ENCODE results near the gene SLITRK1. TPM values are rescaled to one million over a fixed set of nuclear protein-coding genes. Genes with fewer than 3 reads are reported as not detected.

Gene SLITRK1
- total and polyA plus RNA-seq, 2 experiments from 2014 or later: not detected

- Histone ChIP-seq H3K27ac (no peak overlapping the region), H3K4me1 (ENCODE audit: low read depth) (no peaks in the 10 kb centered on the region), H3K4me3 (no peak overlapping the region), H3K27me3 (no peaks in the 10 kb centered on the region), H3K9me3 (ENCODE audit: low read depth) (no peaks in the 10 kb centered on the region), H3K36me3 (no peaks in the 10 kb centered on the region)
- no peak for TF ChIP-seq CTCF (IDR thresholded peaks at IDR 0.05; ENCODE audit: low read depth, low read length)
- DNase-seq (ENCODE audit: low read depth in 1 of 2, low spot score in 1 of 2): no peak
Observed at GRCh38 chr13:83906240-83906820, 24.1 kb upstream of the SLITRK1 start.

DNA sequence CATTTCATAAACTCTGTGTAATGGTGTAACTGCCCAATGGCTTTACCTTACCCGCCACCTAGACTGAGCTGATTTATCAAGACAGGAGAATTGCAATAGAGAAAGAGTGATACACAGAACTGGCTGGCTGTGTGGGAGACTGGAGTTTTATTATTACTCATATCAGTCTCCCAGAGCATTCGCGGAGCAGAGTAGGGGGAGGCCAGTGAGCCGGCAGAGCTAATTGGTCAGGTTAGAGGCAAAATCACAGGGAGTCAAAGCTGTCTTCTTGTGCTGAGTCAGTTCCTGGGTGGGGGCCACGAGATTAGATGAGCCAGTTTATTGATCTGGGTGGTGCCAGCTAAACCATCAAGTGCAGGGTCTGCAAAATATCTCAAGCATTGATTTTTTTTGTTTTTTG, 23.4 kb upstream of the SLITRK1 start:
- no peaks in the 10 kb centered on the region for H3K9me3 ChIP-seq (ENCODE audit: low read depth)
- H3K4me3 ChIP-seq: no peak overlapping the region
- DNase-seq (ENCODE audit: low read depth in 1 of 2, low spot score in 1 of 2): no peak
- no peaks in the 10 kb centered on the region for H3K36me3 ChIP-seq
- H3K27ac ChIP-seq: no peak overlapping the region
- no peak for TF ChIP-seq CTCF (IDR thresholded peaks at IDR 0.05; ENCODE audit: low read depth, low read length)
- no peaks in the 10 kb centered on the region for H3K4me1 ChIP-seq (ENCODE audit: low read depth)
- H3K27me3 ChIP-seq: no peaks in the 10 kb centered on the region

DNA sequence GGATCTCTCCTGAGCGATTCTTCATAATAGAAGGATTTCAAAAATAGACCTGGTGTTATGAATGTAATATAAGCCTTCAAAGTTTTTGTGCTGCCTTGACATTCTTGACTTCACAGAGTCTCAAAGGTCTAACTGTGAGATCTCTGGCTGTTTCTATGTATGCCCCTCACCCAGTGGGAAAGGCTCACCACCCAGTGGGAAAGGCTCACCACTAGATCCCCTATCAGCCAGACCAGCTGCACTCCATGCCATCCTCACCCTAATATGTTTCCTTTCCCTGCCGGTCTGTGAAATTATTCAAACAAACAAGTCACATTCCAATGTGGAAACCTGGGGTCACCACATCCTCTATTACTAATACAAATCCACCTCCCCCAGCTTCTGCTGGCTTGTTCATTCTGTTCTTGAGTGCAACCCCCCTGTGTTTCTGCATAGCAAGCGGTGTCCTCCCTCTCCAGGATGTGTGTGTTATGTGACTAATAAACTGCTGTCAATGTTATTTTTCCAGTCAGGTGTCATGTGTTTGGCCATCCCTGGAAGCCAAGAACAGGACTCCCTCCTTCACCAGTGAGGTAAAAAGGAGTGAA, 13.8 kb upstream of the SLITRK1 start:
- TF ChIP-seq CTCF (IDR thresholded peaks at IDR 0.05; ENCODE audit: low read depth, low read length): no peak
- no peak overlapping the region for H3K27ac ChIP-seq
- H3K9me3 ChIP-seq (ENCODE audit: low read depth): no peaks in the 10 kb centered on the region

GRCh38 chr13:83890358-83890757, 8.1 kb upstream of the SLITRK1 start:
- TF ChIP-seq CTCF (IDR thresholded peaks at IDR 0.05; ENCODE audit: low read depth, low read length): no peak
- no peaks in the 10 kb centered on the region for H3K9me3 ChIP-seq (ENCODE audit: low read depth)
- DNase-seq (ENCODE audit: low read depth in 1 of 2, low spot score in 1 of 2): no peak
- no peak overlapping the region for H3K4me3 ChIP-seq
- peaks cover 3% of the 10 kb centered on the region for H3K27me3 ChIP-seq
- H3K4me1 ChIP-seq (ENCODE audit: low read depth): no peaks in the 10 kb centered on the region
- H3K27ac ChIP-seq: no peak overlapping the region
- H3K36me3 ChIP-seq: no peaks in the 10 kb centered on the region

More for the DNA sequence above, 13.8 kb upstream of the SLITRK1 start:
- Histone ChIP-seq H3K4me1 (ENCODE audit: low read depth) (no peaks in the 10 kb centered on the region), H3K27me3 (no peaks in the 10 kb centered on the region), H3K4me3 (no peak overlapping the region), H3K36me3 (no peaks in the 10 kb centered on the region)
- no peak for DNase-seq (ENCODE audit: low read depth in 1 of 2, low spot score in 1 of 2)

DNA sequence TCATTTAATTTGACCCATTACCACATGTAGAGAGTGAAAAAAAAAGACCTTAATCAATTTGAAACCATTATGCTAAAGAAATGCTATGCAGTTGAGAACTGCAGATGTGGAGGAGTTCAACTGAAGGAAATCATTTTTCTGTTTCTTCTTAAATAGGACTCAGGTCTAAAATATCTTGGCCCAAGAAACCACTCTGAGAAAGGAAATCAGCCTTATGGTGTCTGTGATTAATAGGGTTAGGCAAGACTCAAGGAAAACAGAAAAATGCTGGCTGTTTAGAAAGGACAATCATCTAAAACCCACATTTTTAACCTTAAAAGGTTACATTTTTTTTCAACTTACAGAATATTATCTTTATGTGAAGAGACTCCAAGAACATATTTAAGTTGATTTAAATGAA, 1.9 kb upstream of the SLITRK1 start:
- no peak overlapping the region for H3K4me3 ChIP-seq
- H3K27me3 ChIP-seq: peaks cover 65% of the 10 kb centered on the region
- no peaks in the 10 kb centered on the region for H3K9me3 ChIP-seq (ENCODE audit: low read depth)
- H3K36me3 ChIP-seq: no peaks in the 10 kb centered on the region
- TF ChIP-seq CTCF (IDR thresholded peaks at IDR 0.05; ENCODE audit: low read depth, low read length): no peak
- H3K4me1 ChIP-seq (ENCODE audit: low read depth): peaks cover 4% of the 10 kb centered on the region
- H3K27ac ChIP-seq: no peak overlapping the region
- no peak for DNase-seq (ENCODE audit: low read depth in 1 of 2, low spot score in 1 of 2)

Measured in cardiac muscle cell (in vitro differentiated cells and primary cell).